ENCODE data around the gene TAAR5. TPM values are rescaled to one million over a fixed set of nuclear protein-coding genes. Genes with fewer than 3 reads are reported as not detected.
"Not testable (repeated sequence)": the region's sequence is repeated elsewhere in the genome, so short reads cannot be mapped to it uniquely, and the experiment has no call there.

The TAAR5 gene, protein sequence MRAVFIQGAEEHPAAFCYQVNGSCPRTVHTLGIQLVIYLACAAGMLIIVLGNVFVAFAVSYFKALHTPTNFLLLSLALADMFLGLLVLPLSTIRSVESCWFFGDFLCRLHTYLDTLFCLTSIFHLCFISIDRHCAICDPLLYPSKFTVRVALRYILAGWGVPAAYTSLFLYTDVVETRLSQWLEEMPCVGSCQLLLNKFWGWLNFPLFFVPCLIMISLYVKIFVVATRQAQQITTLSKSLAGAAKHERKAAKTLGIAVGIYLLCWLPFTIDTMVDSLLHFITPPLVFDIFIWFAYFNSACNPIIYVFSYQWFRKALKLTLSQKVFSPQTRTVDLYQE
- total RNA-seq: not detected in 2 replicates

DNA sequence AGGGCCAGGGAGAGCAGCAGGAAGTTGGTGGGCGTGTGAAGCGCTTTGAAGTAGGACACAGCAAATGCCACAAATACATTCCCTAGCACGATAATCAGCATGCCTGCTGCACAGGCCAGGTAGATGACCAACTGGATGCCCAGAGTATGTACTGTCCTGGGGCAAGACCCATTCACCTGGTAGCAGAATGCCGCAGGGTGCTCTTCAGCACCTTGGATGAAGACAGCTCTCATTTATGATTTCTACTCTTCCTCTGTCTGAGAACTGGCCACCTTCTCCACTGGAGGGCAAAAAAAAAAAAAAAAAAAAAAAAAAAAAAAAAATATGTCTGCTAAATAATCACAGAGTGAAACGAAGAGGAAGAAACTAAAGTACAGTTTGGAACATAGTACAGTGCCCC is at the start of gene TAAR5:
TSS of gene TAAR5 (minus strand) at position 288 of the 400 bp plus-strand sequence. CDS start at position 233, 55 bp downstream.
- H3K4me3 ChIP-seq (ENCODE audit: low read depth, low read length): no peak within 1 kb of the TSS
- TF ChIP-seq, protein P1, sequence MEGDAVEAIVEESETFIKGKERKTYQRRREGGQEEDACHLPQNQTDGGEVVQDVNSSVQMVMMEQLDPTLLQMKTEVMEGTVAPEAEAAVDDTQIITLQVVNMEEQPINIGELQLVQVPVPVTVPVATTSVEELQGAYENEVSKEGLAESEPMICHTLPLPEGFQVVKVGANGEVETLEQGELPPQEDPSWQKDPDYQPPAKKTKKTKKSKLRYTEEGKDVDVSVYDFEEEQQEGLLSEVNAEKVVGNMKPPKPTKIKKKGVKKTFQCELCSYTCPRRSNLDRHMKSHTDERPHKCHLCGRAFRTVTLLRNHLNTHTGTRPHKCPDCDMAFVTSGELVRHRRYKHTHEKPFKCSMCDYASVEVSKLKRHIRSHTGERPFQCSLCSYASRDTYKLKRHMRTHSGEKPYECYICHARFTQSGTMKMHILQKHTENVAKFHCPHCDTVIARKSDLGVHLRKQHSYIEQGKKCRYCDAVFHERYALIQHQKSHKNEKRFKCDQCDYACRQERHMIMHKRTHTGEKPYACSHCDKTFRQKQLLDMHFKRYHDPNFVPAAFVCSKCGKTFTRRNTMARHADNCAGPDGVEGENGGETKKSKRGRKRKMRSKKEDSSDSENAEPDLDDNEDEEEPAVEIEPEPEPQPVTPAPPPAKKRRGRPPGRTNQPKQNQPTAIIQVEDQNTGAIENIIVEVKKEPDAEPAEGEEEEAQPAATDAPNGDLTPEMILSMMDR (IDR thresholded peaks at IDR 0.05; ENCODE audit: insufficient read depth, low read depth, low read length): no peak
- no peak for DNase-seq (ENCODE audit: low read depth)

DNA sequence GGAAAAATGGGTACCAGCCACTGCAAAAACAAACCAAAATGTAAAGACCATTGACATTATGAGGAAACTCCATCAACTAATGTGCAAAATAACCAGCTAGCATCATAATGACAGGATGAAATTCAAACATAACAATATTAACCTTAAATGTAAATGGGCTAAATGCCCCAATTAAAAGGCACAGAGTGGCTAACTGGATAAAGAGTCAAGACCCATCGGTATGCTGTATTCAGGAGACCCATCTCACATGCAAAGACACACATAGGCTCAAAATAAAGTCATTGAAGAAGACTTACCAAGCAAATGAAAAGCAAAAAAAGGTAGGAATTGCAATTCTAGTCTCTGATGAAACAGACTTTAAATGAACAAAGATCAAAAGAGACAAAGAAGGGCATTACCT is 47.6 kb upstream of the TAAR5 start:
- not testable (repeated sequence) for DNase-seq (ENCODE audit: low read depth); H3K4me3 ChIP-seq (ENCODE audit: low read depth, low read length)

DNA sequence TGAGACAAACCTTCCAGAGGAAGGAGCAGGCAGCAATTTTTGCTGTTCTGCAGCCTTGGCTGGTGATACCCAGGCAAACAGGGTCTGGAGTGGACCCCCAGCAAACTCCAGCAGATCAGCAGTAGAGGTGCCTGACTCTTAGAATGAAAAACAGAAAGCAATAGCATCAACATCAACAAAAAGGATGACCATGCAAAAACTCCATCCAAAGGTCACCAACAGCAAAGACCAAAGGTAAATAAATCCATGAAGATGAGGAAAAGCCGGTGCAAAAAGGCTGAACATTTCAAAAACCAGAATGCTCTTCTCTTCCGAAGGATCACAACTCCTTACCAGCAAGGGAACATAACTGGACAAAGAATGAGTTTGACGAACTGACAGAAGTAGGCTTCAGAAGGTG is 46.4 kb upstream of the TAAR5 start:
- DNase-seq (ENCODE audit: low read depth): not testable (repeated sequence)

DNA sequence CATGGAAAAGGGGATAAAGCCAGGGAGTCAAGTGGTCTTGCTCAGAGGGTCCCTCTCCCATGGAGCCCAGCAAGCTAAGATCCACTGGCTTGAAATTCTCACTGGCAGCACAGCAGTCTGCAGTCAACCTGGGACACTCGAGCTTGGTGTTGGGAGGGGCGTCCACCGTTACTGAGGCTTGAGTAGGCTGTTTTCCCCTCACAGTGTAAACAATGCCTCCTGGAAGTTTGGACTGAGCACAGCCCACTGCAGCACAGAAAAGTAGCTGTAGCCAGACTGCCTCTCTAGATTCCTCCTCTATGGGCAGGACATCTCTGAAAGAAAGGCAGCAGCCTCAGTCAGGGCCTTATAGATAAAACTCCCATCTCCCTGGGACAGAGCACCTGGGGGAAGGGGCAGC is 45.7 kb upstream of the TAAR5 start:
- not testable (repeated sequence) for DNase-seq (ENCODE audit: low read depth); H3K4me3 ChIP-seq (ENCODE audit: low read depth, low read length)

More for the DNA sequence above, 46.4 kb upstream of the TAAR5 start:
- not testable (repeated sequence) for H3K4me3 ChIP-seq (ENCODE audit: low read depth, low read length)

DNA sequence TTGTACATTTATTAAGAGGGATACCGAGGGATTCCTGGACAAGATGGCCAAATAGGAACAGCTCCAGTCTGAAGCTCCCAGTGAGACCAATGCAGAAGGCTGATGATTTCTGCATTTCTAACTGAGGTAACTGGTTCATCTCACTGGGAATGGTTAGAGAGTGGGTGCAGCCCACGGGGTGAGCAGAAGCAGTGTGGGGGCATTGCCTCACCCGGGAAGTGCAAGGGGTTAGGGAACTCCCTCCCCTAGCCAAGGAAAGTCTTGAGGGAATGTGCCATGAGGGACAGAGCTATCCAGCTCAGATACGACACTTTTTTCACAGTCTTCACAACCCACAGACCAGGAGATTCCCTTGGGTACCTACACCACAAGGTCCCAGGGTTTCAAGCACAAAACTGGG is 45.3 kb upstream of the TAAR5 start:
- TF ChIP-seq, protein P1 (IDR thresholded peaks at IDR 0.05; ENCODE audit: insufficient read depth, low read depth, low read length): no peak
- H3K4me3 ChIP-seq (ENCODE audit: low read depth, low read length): no peak overlapping the region
- DNase-seq (ENCODE audit: low read depth): no peak

DNA sequence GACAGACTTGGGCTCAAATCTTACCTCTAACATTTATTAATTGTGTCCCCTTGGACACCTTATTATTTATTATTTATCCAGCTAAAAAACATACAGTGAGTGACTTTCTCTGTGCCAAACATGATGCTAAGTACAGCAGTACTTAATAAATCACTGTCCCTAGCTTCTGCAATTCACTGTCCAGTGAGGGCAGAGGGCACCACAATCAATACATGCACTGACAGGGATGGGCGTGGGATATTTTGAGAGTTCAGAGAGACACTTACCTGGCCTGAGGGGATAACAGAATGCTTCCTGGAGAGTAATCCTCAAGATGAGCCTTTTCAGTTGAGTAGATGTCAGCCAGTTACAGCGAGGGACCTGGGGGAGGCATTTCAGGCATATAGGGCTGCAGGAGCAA is 43.8 kb upstream of the TAAR5 start:
- TF ChIP-seq, protein P1 (IDR thresholded peaks at IDR 0.05; ENCODE audit: insufficient read depth, low read depth, low read length): no peak

DNA sequence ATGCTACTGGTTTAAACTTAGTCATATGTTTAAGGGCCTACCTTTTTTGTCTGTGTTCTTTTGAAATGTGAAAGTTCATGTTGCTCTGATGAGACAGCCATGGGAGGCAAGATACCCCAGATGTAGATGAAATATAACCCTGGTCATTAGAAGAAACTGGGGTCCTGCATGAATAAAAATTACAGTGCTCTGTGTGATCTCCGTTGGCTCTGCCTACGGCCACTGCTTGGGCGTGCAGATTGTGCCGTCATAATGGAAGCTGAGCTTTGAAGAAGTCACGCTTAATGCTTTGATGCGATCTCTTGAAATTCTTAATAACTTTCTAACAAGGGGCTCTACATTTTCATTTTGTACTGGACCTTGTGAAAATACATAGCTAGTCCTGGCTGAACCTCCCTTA is 34.6 kb upstream of the TAAR5 start, which contains the start of gene TAAR2:
TSS of gene TAAR2 (minus strand) at position 101 of the 400 bp plus-strand sequence. CDS start at position 101, 0 bp downstream.
- no peak within 1 kb of the TSS for H3K4me3 ChIP-seq (ENCODE audit: low read depth, low read length)
- TF ChIP-seq, protein P1 (IDR thresholded peaks at IDR 0.05; ENCODE audit: insufficient read depth, low read depth, low read length): no peak
- no peak for DNase-seq (ENCODE audit: low read depth)

More for the DNA sequence above, 43.8 kb upstream of the TAAR5 start:
- H3K4me3 ChIP-seq (ENCODE audit: low read depth, low read length): no peak overlapping the region
- DNase-seq (ENCODE audit: low read depth): no peak

DNA sequence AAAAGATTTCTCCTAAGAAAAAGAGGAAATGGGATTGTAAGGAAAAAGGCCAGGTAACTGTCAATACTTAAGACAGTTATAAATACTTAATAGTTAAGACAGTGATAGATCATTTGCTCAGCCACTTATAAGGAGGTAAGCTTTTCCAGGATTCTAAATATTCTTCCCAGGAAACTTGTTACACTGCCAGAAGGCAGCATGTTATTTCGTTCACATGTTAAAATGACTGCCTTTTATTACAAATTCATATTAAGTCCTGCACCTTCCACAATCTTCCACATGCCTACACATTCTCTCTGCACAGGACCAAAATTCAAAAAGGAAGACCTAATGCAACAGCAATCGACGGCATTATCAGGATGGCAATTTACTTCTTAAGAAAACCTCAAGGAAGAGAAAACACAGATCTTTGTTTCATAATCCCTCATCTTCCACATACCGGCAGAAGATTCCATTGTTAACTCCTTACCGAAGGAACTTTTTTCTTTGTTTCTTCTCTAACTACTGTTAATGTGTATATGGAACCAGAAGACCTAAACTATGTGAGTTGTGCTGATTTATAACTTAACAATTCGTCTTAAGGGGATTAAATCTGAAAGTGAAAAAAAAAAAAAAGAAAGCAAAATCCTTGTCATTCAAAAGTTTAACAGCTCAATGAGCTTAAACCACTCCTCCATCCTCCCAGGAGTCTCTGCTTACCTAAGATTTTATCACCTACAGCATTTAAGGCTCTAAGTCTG is 33.7 kb upstream of the TAAR5 start:
- DNase-seq (ENCODE audit: low read depth): no peak
- TF ChIP-seq, protein P1 (IDR thresholded peaks at IDR 0.05; ENCODE audit: insufficient read depth, low read depth, low read length): no peak

More for the DNA sequence above, 33.7 kb upstream of the TAAR5 start:
- no peak overlapping the region for H3K4me3 ChIP-seq (ENCODE audit: low read depth, low read length)

Data from fibroblast of villous mesenchyme (primary cell).